Astrocyte of the cerebellum (primary cell): Measurements from ENCODE around the gene OSBPL9.
A peak's percentile ranks its signal among the peaks of the same experiment; 100 is the strongest.

Experiments
- DNase-seq: peaks from one replicate; pipeline ENCODE4 v3.0.0-alpha.2; 2011; ENCODE audit warnings: low read depth
- H3K4me3 ChIP-seq: 2 replicates; pipeline ENCODE4 v1.5.1; 2011; ENCODE audit warnings: mild to moderate bottlenecking, low read depth, low read length, moderate library complexity
- in situ Hi-C: cut with HindIII; loops from 2 replicates; pipeline ENCODE4 v1.10.0; 2017; ENCODE audit warnings: low sequenced_read_pairs
- TF ChIP-seq, protein P1 (sequence below): IDR thresholded peaks from 2 replicates; pipeline ENCODE4 v1.5.1; 2012; ENCODE audit warnings: low read length, low read depth, moderate library complexity, mild to moderate bottlenecking; ENCODE audit errors: missing control alignments

The OSBPL9 gene

DNA sequence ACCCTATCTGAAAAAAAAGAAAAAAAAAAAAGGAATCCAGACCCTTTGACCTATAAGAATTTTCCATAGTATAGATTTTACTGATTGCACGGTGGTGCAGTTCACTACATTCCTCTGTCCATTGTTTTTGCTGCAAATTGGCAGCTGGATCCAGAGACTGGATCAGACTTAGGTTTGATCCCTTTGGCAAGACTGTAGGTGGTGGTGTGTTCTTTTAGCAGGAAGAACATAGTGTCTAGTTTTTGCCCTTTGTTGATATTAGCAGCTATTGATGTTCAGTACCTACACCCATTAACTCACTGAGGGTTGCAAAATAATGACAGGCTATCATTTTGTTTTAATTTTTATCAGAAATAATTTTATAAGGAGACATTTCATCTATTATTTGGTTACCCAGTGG lies 37.1 kb downstream of the OSBPL9 start:
- in situ Hi-C loops: no loop called here
- DNase-seq: no peak
- TF ChIP-seq, protein P1, sequence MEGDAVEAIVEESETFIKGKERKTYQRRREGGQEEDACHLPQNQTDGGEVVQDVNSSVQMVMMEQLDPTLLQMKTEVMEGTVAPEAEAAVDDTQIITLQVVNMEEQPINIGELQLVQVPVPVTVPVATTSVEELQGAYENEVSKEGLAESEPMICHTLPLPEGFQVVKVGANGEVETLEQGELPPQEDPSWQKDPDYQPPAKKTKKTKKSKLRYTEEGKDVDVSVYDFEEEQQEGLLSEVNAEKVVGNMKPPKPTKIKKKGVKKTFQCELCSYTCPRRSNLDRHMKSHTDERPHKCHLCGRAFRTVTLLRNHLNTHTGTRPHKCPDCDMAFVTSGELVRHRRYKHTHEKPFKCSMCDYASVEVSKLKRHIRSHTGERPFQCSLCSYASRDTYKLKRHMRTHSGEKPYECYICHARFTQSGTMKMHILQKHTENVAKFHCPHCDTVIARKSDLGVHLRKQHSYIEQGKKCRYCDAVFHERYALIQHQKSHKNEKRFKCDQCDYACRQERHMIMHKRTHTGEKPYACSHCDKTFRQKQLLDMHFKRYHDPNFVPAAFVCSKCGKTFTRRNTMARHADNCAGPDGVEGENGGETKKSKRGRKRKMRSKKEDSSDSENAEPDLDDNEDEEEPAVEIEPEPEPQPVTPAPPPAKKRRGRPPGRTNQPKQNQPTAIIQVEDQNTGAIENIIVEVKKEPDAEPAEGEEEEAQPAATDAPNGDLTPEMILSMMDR: no peak
- no peak overlapping the region for H3K4me3 ChIP-seq

DNA sequence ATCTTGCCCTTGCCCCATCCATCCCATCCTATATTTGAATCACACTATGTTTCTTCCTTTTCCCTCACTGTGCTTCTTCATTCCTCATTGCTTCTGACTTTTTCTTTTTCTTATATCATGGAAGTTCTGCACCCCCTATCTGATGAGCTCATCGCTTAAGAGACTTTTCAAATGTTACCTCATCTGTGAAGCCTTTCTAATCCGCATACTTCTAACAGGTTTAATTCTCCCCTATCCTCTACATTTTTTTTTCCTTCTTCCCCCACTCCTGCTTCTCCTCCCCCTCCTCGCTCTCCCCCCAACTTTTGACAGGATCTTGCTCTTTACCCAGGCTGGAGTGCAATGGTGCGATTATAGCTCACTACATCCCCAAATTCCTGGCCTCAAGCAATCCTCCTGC lies 39.5 kb downstream of the OSBPL9 start:
- H3K4me3 ChIP-seq: no peak overlapping the region
- in situ Hi-C loops: no loop called here
- DNase-seq: no peak
- TF ChIP-seq, protein P1: no peak

DNA sequence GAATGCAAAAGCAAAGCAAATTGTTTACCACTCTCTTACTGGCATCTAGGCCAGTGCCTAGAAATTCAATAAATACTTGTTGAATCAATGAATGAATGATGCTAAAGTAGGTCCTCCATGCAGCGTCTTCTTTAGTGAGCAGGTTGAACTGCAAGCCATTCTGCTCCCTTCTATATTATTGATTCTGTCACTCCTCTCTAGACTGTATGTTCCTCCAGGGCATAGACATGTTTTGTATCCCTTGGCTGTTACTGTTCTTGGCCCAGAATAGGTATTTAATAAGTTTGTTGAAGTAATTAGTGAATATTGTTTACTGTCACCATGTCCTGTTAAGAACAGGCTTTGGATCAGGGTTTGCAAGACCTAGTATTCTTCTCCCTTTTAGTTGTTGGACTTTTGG lies 43.7 kb downstream of the OSBPL9 start:
- no peak for DNase-seq
- TF ChIP-seq, protein P1: no peak
- in situ Hi-C loops: no loop called here
- no peak overlapping the region for H3K4me3 ChIP-seq

DNA sequence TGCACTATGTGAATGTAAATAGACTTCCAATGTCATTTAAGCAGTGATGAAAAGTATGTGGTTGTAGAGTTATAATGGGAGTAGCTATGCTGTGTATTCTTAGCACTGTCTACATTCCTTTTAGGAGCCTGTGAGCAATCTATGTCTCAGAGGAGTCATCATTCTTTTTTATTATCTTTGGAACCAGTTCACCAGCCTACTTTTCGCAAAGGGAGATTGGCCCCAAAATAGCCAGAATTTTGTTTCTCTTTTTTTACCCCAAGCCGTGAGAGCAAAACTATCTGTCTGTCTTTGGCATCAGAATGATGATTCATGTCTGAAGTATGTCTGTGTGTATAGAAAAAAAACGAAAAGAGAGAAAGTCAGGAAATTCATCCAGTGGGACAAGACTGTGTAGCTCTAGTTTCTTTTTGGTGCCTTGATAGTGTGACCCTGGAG lies 44.2 kb downstream of the OSBPL9 start:
- peak; percentile 91 for DNase-seq
- TF ChIP-seq, protein P1: no peak
- no peak overlapping the region for H3K4me3 ChIP-seq
- in situ Hi-C loops: no loop called here

DNA sequence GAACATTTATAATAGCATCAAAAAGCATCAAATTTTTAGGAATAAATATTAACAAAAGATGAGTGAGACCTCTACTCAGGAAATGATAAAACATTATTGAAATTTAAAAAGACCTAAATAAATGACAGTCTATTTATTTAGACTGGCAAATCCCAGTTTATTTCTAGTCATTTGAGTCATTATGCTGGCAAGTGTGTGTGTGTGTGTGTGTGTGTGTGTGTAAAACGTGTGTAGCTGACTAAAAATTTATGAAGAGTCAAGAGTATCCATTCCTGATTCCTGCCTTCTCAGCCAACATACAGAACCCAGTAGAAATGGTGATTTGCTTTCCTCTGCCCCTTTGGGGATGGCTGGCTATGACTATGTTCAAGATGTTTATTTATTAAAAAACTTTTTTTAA lies 46.2 kb downstream of the OSBPL9 start:
- no peak overlapping the region for H3K4me3 ChIP-seq
- TF ChIP-seq, protein P1: no peak
- no peak for DNase-seq
- in situ Hi-C loops: no loop called here

DNA sequence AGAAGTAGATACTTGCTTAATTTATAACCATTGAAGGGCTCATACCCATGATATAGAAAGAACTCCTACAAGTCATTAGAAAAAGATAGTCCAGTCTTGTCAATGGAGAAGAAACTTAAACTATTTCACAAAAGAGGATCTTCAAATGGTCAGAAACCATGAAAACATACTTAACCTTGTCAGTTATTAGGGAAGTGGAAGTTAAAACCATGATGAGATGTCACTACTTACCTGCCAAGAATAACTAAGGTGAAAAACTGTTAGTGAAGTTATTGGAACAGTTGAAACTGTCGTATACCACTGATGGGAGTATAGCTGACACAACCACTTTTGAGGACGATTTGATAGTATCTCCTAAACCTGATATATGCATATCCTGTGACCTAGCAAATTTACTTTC lies 46.8 kb downstream of the OSBPL9 start:
- TF ChIP-seq, protein P1: no peak
- no peak overlapping the region for H3K4me3 ChIP-seq
- in situ Hi-C loops: no loop called here
- no peak for DNase-seq

DNA sequence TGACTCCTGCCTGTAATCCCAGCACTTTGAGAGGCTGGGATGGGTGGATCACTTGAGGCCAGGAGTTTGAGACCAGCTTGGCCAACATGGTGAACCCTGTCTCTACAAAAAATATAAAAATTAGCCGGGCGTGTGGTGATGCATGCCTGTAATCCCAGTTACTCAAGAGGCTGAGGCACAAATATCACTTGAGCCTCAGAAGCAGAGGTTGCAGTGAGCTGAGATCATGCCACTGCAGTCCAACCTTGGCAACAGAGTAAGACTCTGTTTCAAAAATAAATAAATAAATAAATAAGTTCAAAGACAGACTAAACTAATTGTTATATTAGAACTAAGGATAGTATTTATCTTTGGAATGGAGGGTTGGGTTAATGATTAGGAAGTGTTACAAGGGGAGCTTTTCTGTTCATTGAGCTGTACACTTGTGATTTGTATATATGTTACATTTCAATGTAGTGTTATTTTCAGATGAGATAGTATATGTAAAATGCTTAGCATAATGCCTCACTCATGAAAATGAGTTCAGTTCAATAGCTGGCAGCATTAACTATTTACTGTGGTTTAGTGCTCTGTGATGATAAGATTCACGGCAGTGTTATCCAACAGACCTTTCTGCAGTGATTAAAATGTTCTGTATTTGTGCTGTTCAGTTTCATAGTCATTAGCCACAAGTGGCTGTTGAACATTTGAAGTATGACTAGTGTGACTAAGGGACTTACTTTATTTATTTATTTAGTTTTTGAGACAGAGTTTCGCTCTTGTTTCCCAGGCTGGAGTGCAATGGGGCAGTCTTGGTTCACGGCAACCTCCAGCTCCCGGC lies 47.7 kb downstream of the OSBPL9 start:
- no peak for DNase-seq
- in situ Hi-C loops: no loop called here
- H3K4me3 ChIP-seq: no peak overlapping the region
- TF ChIP-seq, protein P1: no peak
